ENCODE measurements around the gene TESK2. TPM values are rescaled to one million over a fixed set of nuclear protein-coding genes. Genes with fewer than 3 reads are reported as not detected.
A peak's percentile ranks its signal among the peaks of the same experiment; 100 is the strongest.

The TESK2 gene
- total and polyA plus RNA-seq, 8 donors = 1.5 to 3.6 (median 2.6) TPM

DNA sequence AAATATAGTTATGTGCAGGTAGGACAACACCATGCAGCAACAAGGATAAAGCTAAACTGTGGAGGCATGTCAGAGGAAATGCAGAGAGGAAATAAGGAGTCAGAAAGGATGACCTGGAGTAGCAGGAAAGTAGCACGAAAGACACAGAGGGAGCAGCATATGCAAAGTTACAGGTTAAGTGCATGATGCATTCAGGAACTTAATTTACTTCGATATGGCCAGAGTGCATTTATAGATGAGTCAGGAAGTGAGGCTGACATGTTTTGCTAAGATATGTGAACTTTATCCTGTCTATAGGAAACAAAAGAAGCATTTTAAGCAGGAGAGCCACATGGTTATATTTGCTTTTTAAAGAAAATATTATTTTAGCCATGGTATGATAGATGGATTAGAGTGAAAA lies 135.3 kb downstream of the TESK2 start:
- 63 to 65% methylated on average over 2 of the region's 2 CpGs for WGBS, 2 donors
- intact Hi-C loops (cut with DNase I) = no loop called here
- H3K4me3 ChIP-seq = no peak overlapping the region
- no peak for TF ChIP-seq CTCF (IDR thresholded peaks at IDR 0.05)
- no peaks in the 10 kb centered on the region for H3K9me3 ChIP-seq
- no peak for FAIRE-seq
- no peak for ATAC-seq
- H3K27ac ChIP-seq = no peak overlapping the region
- H3K36me3 ChIP-seq = no peaks in the 10 kb centered on the region
- no peak for DNase-seq
- no peaks in the 10 kb centered on the region for H3K27me3 ChIP-seq
- H3K4me1 ChIP-seq = no peaks in the 10 kb centered on the region

DNA sequence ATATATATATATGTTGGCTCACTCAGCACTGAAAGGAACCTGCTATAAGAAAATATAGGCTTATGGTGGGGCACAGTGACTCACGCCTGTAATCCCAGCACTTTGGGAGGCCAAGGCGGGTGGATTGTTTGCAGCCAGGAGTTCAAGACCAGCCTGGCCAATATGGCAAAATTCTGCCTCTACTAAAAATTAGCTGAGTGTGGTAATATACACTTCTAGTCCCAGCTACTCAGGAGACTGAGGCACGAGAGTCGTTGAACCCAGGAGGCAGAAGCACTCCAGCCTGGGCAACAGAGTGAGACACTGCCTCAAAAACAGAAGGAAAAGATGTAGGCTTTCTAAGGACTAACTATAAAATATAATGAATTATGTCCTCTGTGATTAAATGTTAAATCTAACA lies 136.1 kb downstream of the TESK2 start:
- ATAC-seq = no peak
- Histone ChIP-seq H3K27me3 (no peaks in the 10 kb centered on the region), H3K27ac (no peak overlapping the region), H3K9me3 (no peaks in the 10 kb centered on the region), H3K4me1 (no peaks in the 10 kb centered on the region), H3K36me3 (no peaks in the 10 kb centered on the region), H3K4me3 (no peak overlapping the region)
- intact Hi-C loops (cut with DNase I) = no loop called here
- no peak for DNase-seq
- no peak for TF ChIP-seq CTCF (IDR thresholded peaks at IDR 0.05)
- no peak for FAIRE-seq
- 85 to 92% methylated on average over 4 of the region's 4 CpGs for whole genome bisulfite sequencing, 2 donors

DNA sequence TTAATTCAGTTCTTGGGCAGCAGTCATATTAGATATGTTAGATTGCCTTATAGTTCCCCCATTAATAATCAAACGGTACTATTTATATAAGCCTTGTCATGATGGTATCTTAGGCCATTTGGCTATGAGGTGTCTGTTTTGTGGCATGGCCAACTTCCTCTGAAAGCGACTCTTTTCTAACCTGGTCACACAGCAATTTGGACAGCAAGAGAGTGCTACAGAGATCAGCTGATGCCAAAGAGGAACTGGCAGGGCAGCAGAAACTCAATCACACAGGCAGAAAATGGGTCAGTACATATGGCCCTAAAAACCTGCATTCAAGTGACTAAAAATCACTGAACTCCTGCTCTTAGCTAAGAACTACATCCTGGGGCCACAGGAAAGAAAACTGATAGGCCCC lies 137.3 kb downstream of the TESK2 start:
- Histone ChIP-seq H3K36me3 (no peaks in the 10 kb centered on the region), H3K9me3 (no peaks in the 10 kb centered on the region), H3K4me3 (no peak overlapping the region), H3K27ac (no peak overlapping the region), H3K27me3 (no peaks in the 10 kb centered on the region), H3K4me1 (peaks cover 0 to 3% (median 0%) of the 10 kb centered on the region in 3 donors)
- WGBS, 2 donors = 84 to 86% methylated on average over 2 of the region's 2 CpGs
- intact Hi-C loops (cut with DNase I) = no loop called here
- DNase-seq (no peak), FAIRE-seq (no peak), ATAC-seq (no peak)
- no peak for TF ChIP-seq CTCF (IDR thresholded peaks at IDR 0.05)

- H3K27me3 ChIP-seq = no peaks in the 10 kb centered on the region
- no peak overlapping the region for H3K27ac ChIP-seq
- 54 to 56% methylated on average over 5 of the region's 5 CpGs for WGBS, 2 donors
- intact Hi-C loops (cut with DNase I) = no loop called here
- H3K36me3 ChIP-seq = no peaks in the 10 kb centered on the region
- no peak overlapping the region for H3K4me3 ChIP-seq
- peaks cover 0 to 6% (median 0%) of the 10 kb centered on the region in 3 donors for H3K4me1 ChIP-seq
- H3K9me3 ChIP-seq = no peaks in the 10 kb centered on the region
- ATAC-seq = no peak
- DNase-seq = no peak
- FAIRE-seq = no peak
- TF ChIP-seq CTCF (IDR thresholded peaks at IDR 0.05) = no peak
Measured at GRCh38 chr1:45351508-45351907, 139.5 kb downstream of the TESK2 start.

GRCh38 chr1:45348966-45349677 lies 141.8 kb downstream of the TESK2 start:
- peaks cover 0 to 3% (median 0%) of the 10 kb centered on the region in 3 donors for H3K36me3 ChIP-seq
- 33 to 39% methylated on average over 3 of the region's 3 CpGs for WGBS, 2 donors
- DNase-seq (peak in 2 of 6 donors; percentile 33 to 51), FAIRE-seq (no peak), ATAC-seq (peak; percentile 63 to 83 (median 80))
- no peak overlapping the region for H3K27ac ChIP-seq
- H3K4me3 ChIP-seq = no peak overlapping the region
- H3K4me1 ChIP-seq = peaks cover 0 to 6% (median 0%) of the 10 kb centered on the region in 3 donors
- no peaks in the 10 kb centered on the region for H3K27me3 ChIP-seq
- TF ChIP-seq CTCF (IDR thresholded peaks at IDR 0.05) = no peak
- intact Hi-C loops (cut with DNase I) = no loop called here
- H3K9me3 ChIP-seq = no peaks in the 10 kb centered on the region

All from pancreas (tissue), 10 donors.